Kidney epithelial cell (primary cell): Measurements from ENCODE around the gene XPOT. TPM values are rescaled to one million over a fixed set of nuclear protein-coding genes. Genes with fewer than 3 reads are reported as not detected.

Experiments used
- DNase-seq: peaks from one replicate; pipeline ENCODE4 v3.0.0-alpha.2; 2010; ENCODE audit warnings: low read depth
- H3K27me3 ChIP-seq: 2 replicates; pipeline ENCODE4 v1.6.0; 2011; ENCODE audit warnings: low read length; ENCODE audit not compliant: control insufficient read depth, insufficient read depth
- H3K36me3 ChIP-seq: 2 replicates; pipeline ENCODE4 v1.5.1; 2011; ENCODE audit warnings: low read length; ENCODE audit not compliant: control insufficient read depth, insufficient read depth
- H3K4me3 ChIP-seq: 2 replicates; pipeline ENCODE4 v1.5.1; 2011; ENCODE audit warnings: low read depth, mild to moderate bottlenecking, control low read depth, low read length
- CTCF ChIP-seq: IDR thresholded peaks from 2 replicates; pipeline ENCODE4 v1.5.1; 2011; ENCODE audit warnings: mild to moderate bottlenecking, moderate library complexity, low read length, control low read depth, inconsistent platforms; ENCODE audit not compliant: insufficient read depth, poor library complexity, severe bottlenecking
- total RNA-seq: library from RNA; depleted of rRNA; stranded (reverse); fragments of >200 nt; gene quantifications from 2 replicates; pipeline ENCODE4 v1.2.3, GENCODE V29; 2015

Gene XPOT
- total RNA-seq, 1 donor from 2014 or later, result 129 TPM

GRCh38 chr12:64478661-64479060 lies 74.5 kb downstream of the XPOT start:
- Histone ChIP-seq H3K27me3 (no peaks in the 10 kb centered on the region), H3K4me3 (no peak overlapping the region), H3K36me3 (no peaks in the 10 kb centered on the region)
- DNase-seq, result no peak
- no peak for TF ChIP-seq CTCF

GRCh38 chr12:64480148-64480547 lies 76.0 kb downstream of the XPOT start:
- H3K27me3 ChIP-seq, result no peaks in the 10 kb centered on the region
- no peaks in the 10 kb centered on the region for H3K36me3 ChIP-seq
- TF ChIP-seq CTCF, result no peak
- no peak for DNase-seq
- H3K4me3 ChIP-seq, result no peak overlapping the region

- no peak for DNase-seq
- H3K27me3 ChIP-seq, result no peaks in the 10 kb centered on the region
- no peak for TF ChIP-seq CTCF
- H3K36me3 ChIP-seq, result no peaks in the 10 kb centered on the region
- H3K4me3 ChIP-seq, result no peak overlapping the region
These were observed 82.5 kb downstream of the XPOT start for GRCh38 chr12:64486657-64487056.

- DNase-seq, result no peak
- Histone ChIP-seq H3K36me3 (no peaks in the 10 kb centered on the region), H3K27me3 (no peaks in the 10 kb centered on the region), H3K4me3 (no peak overlapping the region)
- TF ChIP-seq CTCF, result no peak
These were observed 87.5 kb downstream of the XPOT start for GRCh38 chr12:64491718-64492117.

GRCh38 chr12:64493513-64493912 lies 89.3 kb downstream of the XPOT start:
- Histone ChIP-seq H3K4me3 (no peak overlapping the region), H3K27me3 (no peaks in the 10 kb centered on the region), H3K36me3 (no peaks in the 10 kb centered on the region)
- no peak for DNase-seq
- no peak for TF ChIP-seq CTCF

GRCh38 chr12:64494998-64495729 lies 91.0 kb downstream of the XPOT start:
- Histone ChIP-seq H3K4me3 (no peak overlapping the region), H3K27me3 (no peaks in the 10 kb centered on the region), H3K36me3 (no peaks in the 10 kb centered on the region)
- DNase-seq, result no peak
- no peak for TF ChIP-seq CTCF
